ENCODE results near the gene PNLIPRP1.

Gene PNLIPRP1

GRCh38 chr10:116602648-116603400 is 12.1 kb downstream of the PNLIPRP1 start:
- DNase-seq, result no peak

- DNase-seq, result no peak
These were observed 15.3 kb downstream of the PNLIPRP1 start for GRCh38 chr10:116606061-116606483.

GRCh38 chr10:116607336-116607735 is 16.6 kb downstream of the PNLIPRP1 start:
- DNase-seq, result no peak

GRCh38 chr10:116608686-116609594 is 18.2 kb downstream of the PNLIPRP1 start:
- DNase-seq, result no peak

GRCh38 chr10:116610443-116611152 is 19.8 kb downstream of the PNLIPRP1 start:
- no peak for DNase-seq

GRCh38 chr10:116611153-116611545 is 20.4 kb downstream of the PNLIPRP1 start:
- no peak for DNase-seq

- no peak for DNase-seq
These were observed 21.5 kb downstream of the PNLIPRP1 start for GRCh38 chr10:116612107-116612769.

- DNase-seq, result no peak
These were observed 22.7 kb downstream of the PNLIPRP1 start for GRCh38 chr10:116613471-116613870.

- DNase-seq, result no peak
These were observed 24.0 kb downstream of the PNLIPRP1 start for GRCh38 chr10:116614796-116615195.

GRCh38 chr10:116615199-116615776 is 24.5 kb downstream of the PNLIPRP1 start:
- no peak for DNase-seq

- DNase-seq, result no peak
These were observed 30.0 kb downstream of the PNLIPRP1 start, which contains the start of gene PNLIPRP2 for GRCh38 chr10:116620423-116621400. Gene PNLIPRP2 (plus strand): TSS chr10:116620953.

GRCh38 chr10:116621476-116621875 is 30.7 kb downstream of the PNLIPRP1 start:
- no peak for DNase-seq

- DNase-seq, result no peak
These were observed 31.3 kb downstream of the PNLIPRP1 start for GRCh38 chr10:116621934-116622655.

GRCh38 chr10:116625845-116626244 is 35.1 kb downstream of the PNLIPRP1 start:
- DNase-seq, result no peak

GRCh38 chr10:116626815-116627214 is 36.1 kb downstream of the PNLIPRP1 start:
- DNase-seq, result no peak

GRCh38 chr10:116627386-116627933 is 36.7 kb downstream of the PNLIPRP1 start:
- no peak for DNase-seq

GRCh38 chr10:116629340-116629739 is 38.6 kb downstream of the PNLIPRP1 start:
- DNase-seq, result no peak

GRCh38 chr10:116630020-116630419 is 39.3 kb downstream of the PNLIPRP1 start:
- no peak for DNase-seq

- no peak for DNase-seq
These were observed 41.1 kb downstream of the PNLIPRP1 start for GRCh38 chr10:116631871-116632295.
